Activated naive CD4-positive, alpha-beta T cell treated with anti-CD3 and anti-CD28 coated beads, Interleukin-2, amount 10 ng/mL, durations not matched to agents 7 days and 5 days (primary cell): ENCODE data around the gene EPC2.

Experiments used
- CTCF ChIA-PET: fragments of 350-600 bp; sonication (Branson Sonifier 250); formaldehyde crosslinking; loops from one replicate; lab custom pipeline; 2021; ENCODE audit warnings: antibody characterized with exemption; lab: Charles Lee
- DNase-seq: peaks from one replicate; pipeline ENCODE4 v3.0.0-alpha.2; 2020
- H3K27ac Mint-ChIP-seq: one replicate; pipeline ENCODE4 v1.8.0; 2021; ENCODE audit warnings: mild to moderate bottlenecking, moderate library complexity, mixed read lengths
- H3K27me3 Mint-ChIP-seq: one replicate; pipeline ENCODE4 v1.8.0; 2021; ENCODE audit warnings: mild to moderate bottlenecking, mixed read lengths
- H3K36me3 Mint-ChIP-seq: one replicate; pipeline ENCODE4 v1.8.0; 2021; ENCODE audit warnings: mixed read lengths
- H3K4me1 Mint-ChIP-seq: one replicate; pipeline ENCODE4 v1.8.0; 2021; ENCODE audit warnings: mixed read lengths
- H3K4me3 Mint-ChIP-seq: one replicate; pipeline ENCODE4 v1.8.0; 2021; ENCODE audit warnings: mild to moderate bottlenecking, moderate library complexity, mixed read lengths
- H3K9me3 Mint-ChIP-seq: one replicate; pipeline ENCODE4 v1.8.0; 2021; ENCODE audit warnings: mixed read lengths

EPC2 gene

GRCh38 chr2:148701877-148702276, 57.3 kb downstream of the EPC2 start:
- Mint-ChIP-seq H3K27ac (no peak overlapping the region), H3K27me3 (no peaks in the 10 kb centered on the region), H3K4me3 (no peak overlapping the region), H3K36me3 (peaks cover 73% of the 10 kb centered on the region), H3K9me3 (peaks cover 46% of the 10 kb centered on the region), H3K4me1 (no peaks in the 10 kb centered on the region)
- DNase-seq, result no peak
- CTCF ChIA-PET, result no interaction called here

GRCh38 chr2:148702475-148702874, 57.9 kb downstream of the EPC2 start:
- no peak overlapping the region for H3K27ac Mint-ChIP-seq
- CTCF ChIA-PET, result no interaction called here
- DNase-seq, result no peak
- H3K36me3 Mint-ChIP-seq, result peaks cover 70% of the 10 kb centered on the region
- H3K4me3 Mint-ChIP-seq, result no peak overlapping the region
- no peaks in the 10 kb centered on the region for H3K27me3 Mint-ChIP-seq
- no peaks in the 10 kb centered on the region for H3K4me1 Mint-ChIP-seq
- H3K9me3 Mint-ChIP-seq, result peaks cover 50% of the 10 kb centered on the region

DNA sequence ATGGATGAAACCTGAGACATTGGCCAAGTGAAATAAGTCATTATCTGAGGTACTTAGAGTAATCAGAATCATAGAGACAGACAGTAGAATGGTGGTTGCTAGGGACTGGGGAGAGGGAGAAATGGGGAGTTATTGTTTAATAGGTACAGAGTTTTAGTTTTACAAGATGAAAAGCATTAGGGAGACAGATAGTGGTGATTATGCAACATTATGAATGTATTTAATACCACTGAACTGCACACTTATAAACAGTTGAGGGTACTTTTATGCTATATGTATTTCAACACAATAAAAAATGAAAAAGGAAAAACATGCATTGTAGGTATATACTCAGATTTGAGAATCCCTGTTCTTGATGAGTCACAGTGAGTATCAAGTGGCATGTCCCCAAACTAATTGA, 59.7 kb downstream of the EPC2 start:
- CTCF ChIA-PET, result no interaction called here
- H3K36me3 Mint-ChIP-seq, result peaks cover 70% of the 10 kb centered on the region
- H3K9me3 Mint-ChIP-seq, result peaks cover 55% of the 10 kb centered on the region
- H3K4me3 Mint-ChIP-seq, result no peak overlapping the region
- no peaks in the 10 kb centered on the region for H3K27me3 Mint-ChIP-seq
- no peak overlapping the region for H3K27ac Mint-ChIP-seq
- no peak for DNase-seq
- no peaks in the 10 kb centered on the region for H3K4me1 Mint-ChIP-seq

- no peak for DNase-seq
- Mint-ChIP-seq H3K4me3 (no peak overlapping the region), H3K9me3 (peaks cover 13% of the 10 kb centered on the region), H3K27ac (no peak overlapping the region), H3K4me1 (peaks cover 11% of the 10 kb centered on the region), H3K36me3 (peaks cover 47% of the 10 kb centered on the region), H3K27me3 (no peaks in the 10 kb centered on the region)
- CTCF ChIA-PET, result no interaction called here
Measured at GRCh38 chr2:148716378-148716920, 71.9 kb downstream of the EPC2 start.

- H3K9me3 Mint-ChIP-seq, result peaks cover 13% of the 10 kb centered on the region
- peaks cover 16% of the 10 kb centered on the region for H3K4me1 Mint-ChIP-seq
- peaks cover 49% of the 10 kb centered on the region for H3K36me3 Mint-ChIP-seq
- CTCF ChIA-PET, result no interaction called here
- no peak overlapping the region for H3K4me3 Mint-ChIP-seq
- H3K27ac Mint-ChIP-seq, result no peak overlapping the region
- DNase-seq, result no peak
- H3K27me3 Mint-ChIP-seq, result no peaks in the 10 kb centered on the region
Measured at GRCh38 chr2:148718039-148718438, 73.5 kb downstream of the EPC2 start.

DNA sequence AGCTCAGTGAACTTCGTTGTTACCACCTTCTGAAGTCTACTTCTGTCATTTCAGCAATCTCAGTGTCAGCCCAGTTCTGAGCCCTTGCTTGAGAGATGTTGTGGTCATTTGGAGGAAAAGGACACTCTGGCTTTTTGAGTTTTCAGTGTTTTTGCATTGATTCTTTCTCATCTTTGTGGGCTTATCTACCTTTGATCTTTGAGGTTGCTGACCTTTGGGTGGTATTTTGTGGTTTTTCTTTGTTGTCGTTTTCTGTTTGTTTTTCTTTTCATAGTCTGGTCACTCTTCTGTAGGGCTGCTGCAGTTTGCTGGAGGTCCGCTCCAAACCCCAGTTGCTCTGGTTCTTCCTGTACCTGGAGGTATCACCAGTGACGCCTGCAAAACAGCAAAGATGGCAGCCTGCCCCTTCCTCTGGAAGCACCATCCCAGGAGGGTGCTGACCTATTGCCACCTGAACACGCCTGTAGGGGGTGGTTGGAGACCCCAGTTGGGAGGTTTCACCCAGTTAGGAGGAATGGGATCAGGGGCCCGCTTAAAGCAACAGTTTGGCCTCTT, 74.7 kb downstream of the EPC2 start:
- CTCF ChIA-PET, result no interaction called here
- no peak overlapping the region for H3K4me3 Mint-ChIP-seq
- peaks cover 47% of the 10 kb centered on the region for H3K36me3 Mint-ChIP-seq
- H3K4me1 Mint-ChIP-seq, result peaks cover 16% of the 10 kb centered on the region
- H3K27ac Mint-ChIP-seq, result no peak overlapping the region
- H3K27me3 Mint-ChIP-seq, result no peaks in the 10 kb centered on the region
- DNase-seq, result no peak
- peaks cover 13% of the 10 kb centered on the region for H3K9me3 Mint-ChIP-seq

- peaks cover 13% of the 10 kb centered on the region for H3K9me3 Mint-ChIP-seq
- no peaks in the 10 kb centered on the region for H3K27me3 Mint-ChIP-seq
- H3K4me1 Mint-ChIP-seq, result peaks cover 19% of the 10 kb centered on the region
- no peak for DNase-seq
- H3K4me3 Mint-ChIP-seq, result no peak overlapping the region
- peaks cover 46% of the 10 kb centered on the region for H3K36me3 Mint-ChIP-seq
- no peak overlapping the region for H3K27ac Mint-ChIP-seq
- CTCF ChIA-PET, result no interaction called here
Measured at GRCh38 chr2:148719941-148720436, 75.4 kb downstream of the EPC2 start.

DNA sequence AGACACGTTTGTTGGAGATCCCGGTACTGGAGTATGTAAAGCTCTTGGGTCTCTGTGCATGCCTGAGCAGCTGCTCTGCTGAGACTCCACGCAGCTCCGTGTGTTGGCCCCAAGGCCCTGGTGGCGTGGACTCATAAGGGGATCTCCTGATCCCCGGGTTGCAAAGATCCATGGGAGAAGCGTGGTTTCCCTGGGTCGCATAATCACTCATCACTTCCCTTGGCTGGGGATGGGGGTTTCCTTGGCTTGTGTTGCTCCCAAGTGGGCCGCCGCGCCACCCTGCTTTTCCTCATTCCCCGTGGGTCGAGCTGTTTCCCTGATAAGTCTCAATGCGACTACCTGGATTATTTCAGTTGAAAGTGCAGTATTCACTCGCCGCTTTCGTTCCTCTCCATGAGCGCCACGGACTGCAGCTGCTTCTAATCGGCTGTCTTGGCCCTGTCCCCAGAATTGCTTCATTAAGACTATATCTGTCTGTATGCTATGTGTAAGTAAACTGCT, 76.0 kb downstream of the EPC2 start:
- no peak overlapping the region for H3K4me3 Mint-ChIP-seq
- CTCF ChIA-PET, result no interaction called here
- H3K27ac Mint-ChIP-seq, result no peak overlapping the region
- no peak for DNase-seq
- peaks cover 41% of the 10 kb centered on the region for H3K36me3 Mint-ChIP-seq
- peaks cover 11% of the 10 kb centered on the region for H3K9me3 Mint-ChIP-seq
- no peaks in the 10 kb centered on the region for H3K27me3 Mint-ChIP-seq
- peaks cover 24% of the 10 kb centered on the region for H3K4me1 Mint-ChIP-seq

GRCh38 chr2:148721520-148721931, 77.0 kb downstream of the EPC2 start:
- Mint-ChIP-seq H3K27me3 (no peaks in the 10 kb centered on the region), H3K4me1 (peaks cover 33% of the 10 kb centered on the region), H3K27ac (no peak overlapping the region), H3K9me3 (peaks cover 11% of the 10 kb centered on the region), H3K36me3 (peaks cover 39% of the 10 kb centered on the region), H3K4me3 (no peak overlapping the region)
- CTCF ChIA-PET, result no interaction called here
- DNase-seq, result no peak

DNA sequence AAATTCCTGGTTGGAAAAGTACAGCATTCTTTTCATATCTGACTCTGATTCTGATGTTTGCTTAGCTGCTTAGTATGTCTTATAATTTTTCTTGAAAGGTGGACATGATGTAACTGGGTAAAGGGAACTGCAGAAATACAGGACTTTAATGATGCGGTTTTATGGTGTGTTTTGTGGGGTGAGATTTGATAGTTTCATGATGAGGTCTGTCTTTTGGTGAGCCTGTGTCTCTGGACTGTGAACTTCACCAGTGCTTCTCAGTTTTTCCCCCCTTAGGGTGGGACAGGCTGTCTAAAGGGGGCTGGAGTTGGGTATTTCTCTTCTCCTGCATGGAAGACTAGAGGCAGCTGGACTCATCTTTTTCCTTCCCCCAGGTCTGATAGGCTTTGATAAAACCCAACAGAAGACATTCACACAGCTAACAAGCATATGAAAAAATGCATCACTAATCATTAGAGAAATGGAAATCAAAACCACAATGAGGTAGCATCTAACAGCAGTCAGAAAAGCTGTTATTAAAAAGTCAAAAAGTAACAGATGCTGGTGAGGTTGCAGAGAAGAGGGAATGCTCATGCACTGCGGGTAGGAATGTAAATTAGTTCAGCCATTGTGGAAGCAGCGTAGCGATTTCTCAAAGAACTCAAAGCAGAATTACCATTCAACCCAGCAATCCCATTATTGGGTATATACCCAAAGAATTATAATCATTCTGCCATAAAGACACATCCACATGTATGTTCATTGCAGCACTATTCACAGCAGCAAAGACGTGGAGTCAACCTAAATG, 77.6 kb downstream of the EPC2 start:
- H3K4me3 Mint-ChIP-seq, result no peak overlapping the region
- H3K27me3 Mint-ChIP-seq, result no peaks in the 10 kb centered on the region
- H3K9me3 Mint-ChIP-seq, result peaks cover 10% of the 10 kb centered on the region
- CTCF ChIA-PET, result no interaction called here
- H3K36me3 Mint-ChIP-seq, result peaks cover 38% of the 10 kb centered on the region
- peaks cover 35% of the 10 kb centered on the region for H3K4me1 Mint-ChIP-seq
- no peak overlapping the region for H3K27ac Mint-ChIP-seq
- no peak for DNase-seq

DNA sequence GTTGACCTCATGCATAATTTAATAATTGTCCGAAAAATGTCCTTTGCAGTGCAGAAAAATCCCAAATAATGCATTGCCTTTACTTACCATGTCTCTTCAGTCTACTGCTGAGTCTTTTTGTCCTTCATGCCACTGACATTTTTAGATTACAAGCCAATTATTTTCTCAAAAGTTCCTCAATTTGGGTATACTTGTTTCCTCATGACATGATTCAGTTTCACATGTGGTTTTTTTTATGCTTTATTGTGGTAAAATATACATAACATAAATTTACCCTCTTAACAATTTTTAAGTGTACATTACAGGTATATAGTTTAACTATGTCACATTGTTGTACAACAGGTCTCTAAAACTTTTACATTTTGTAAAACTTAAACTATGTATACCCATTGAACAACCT, 81.0 kb downstream of the EPC2 start:
- Mint-ChIP-seq H3K27me3 (no peaks in the 10 kb centered on the region), H3K27ac (no peak overlapping the region), H3K36me3 (peaks cover 16% of the 10 kb centered on the region), H3K9me3 (no peaks in the 10 kb centered on the region), H3K4me3 (no peak overlapping the region), H3K4me1 (peaks cover 27% of the 10 kb centered on the region)
- CTCF ChIA-PET, result no interaction called here
- no peak for DNase-seq

DNA sequence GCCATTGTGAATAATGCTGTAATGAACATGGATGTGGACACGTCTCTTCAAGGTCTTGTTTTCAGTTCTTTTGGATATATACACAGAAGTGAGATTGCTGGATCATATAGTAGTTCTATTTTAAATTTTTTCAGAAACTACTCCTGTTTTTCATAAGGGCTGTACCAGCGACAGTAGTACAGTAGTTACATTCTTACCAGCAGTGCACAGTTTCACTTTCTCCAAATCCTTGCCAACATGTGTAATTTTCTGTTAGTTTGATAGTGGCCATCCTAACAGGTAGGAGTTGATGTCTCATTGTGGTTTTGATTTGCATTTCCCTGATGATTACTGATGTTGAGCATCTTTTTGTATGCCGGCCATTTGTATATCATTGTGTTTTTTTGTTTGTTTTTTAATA, 81.7 kb downstream of the EPC2 start:
- DNase-seq, result no peak
- Mint-ChIP-seq H3K4me1 (peaks cover 24% of the 10 kb centered on the region), H3K36me3 (peaks cover 16% of the 10 kb centered on the region), H3K27me3 (no peaks in the 10 kb centered on the region), H3K27ac (no peak overlapping the region), H3K9me3 (no peaks in the 10 kb centered on the region), H3K4me3 (no peak overlapping the region)
- CTCF ChIA-PET, result no interaction called here

GRCh38 chr2:148730085-148730484, 85.5 kb downstream of the EPC2 start:
- no peak overlapping the region for H3K4me3 Mint-ChIP-seq
- no peak overlapping the region for H3K27ac Mint-ChIP-seq
- H3K27me3 Mint-ChIP-seq, result no peaks in the 10 kb centered on the region
- CTCF ChIA-PET, result no interaction called here
- H3K36me3 Mint-ChIP-seq, result peaks cover 14% of the 10 kb centered on the region
- H3K9me3 Mint-ChIP-seq, result no peaks in the 10 kb centered on the region
- H3K4me1 Mint-ChIP-seq, result peaks cover 16% of the 10 kb centered on the region
- no peak for DNase-seq

DNA sequence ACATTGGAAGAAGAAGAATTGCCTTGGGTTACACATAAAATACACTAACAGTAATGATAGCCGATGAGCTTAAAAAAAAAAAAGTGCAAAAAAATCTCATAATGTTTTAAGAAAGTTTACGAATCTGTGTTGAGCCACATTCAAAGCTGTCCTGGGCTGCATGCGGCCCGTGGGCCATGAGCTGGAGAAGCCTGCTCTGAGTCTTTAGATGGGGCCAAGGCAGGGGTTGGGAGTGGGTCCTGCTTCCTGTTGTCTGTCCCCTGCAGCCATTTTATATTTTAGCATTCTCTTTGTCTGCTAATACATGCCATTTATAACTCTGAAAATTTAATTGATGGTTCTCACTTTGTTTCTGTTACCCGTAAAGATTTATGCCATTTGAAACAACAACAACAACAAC, 93.2 kb downstream of the EPC2 start:
- H3K27ac Mint-ChIP-seq, result peak overlapping the region; percentile 33
- no peak for DNase-seq
- no peaks in the 10 kb centered on the region for H3K9me3 Mint-ChIP-seq
- CTCF ChIA-PET, result no interaction called here
- no peak overlapping the region for H3K4me3 Mint-ChIP-seq
- H3K27me3 Mint-ChIP-seq, result no peaks in the 10 kb centered on the region
- peaks cover 4% of the 10 kb centered on the region for H3K4me1 Mint-ChIP-seq
- H3K36me3 Mint-ChIP-seq, result peaks cover 6% of the 10 kb centered on the region
